Stimulated activated naive CD4-positive, alpha-beta T cell (primary cell): Measurements from ENCODE around the gene PPP1R2.
"Not testable (repeated sequence)": the region's sequence is repeated elsewhere in the genome, so short reads cannot be mapped to it uniquely, and the experiment has no call there.

Experiments used
- DNase-seq, 6 experiments: peaks; one replicate each; lab custom pipeline; 2025; lab: John Stamatoyannopoulos, UW

PPP1R2 gene

DNA sequence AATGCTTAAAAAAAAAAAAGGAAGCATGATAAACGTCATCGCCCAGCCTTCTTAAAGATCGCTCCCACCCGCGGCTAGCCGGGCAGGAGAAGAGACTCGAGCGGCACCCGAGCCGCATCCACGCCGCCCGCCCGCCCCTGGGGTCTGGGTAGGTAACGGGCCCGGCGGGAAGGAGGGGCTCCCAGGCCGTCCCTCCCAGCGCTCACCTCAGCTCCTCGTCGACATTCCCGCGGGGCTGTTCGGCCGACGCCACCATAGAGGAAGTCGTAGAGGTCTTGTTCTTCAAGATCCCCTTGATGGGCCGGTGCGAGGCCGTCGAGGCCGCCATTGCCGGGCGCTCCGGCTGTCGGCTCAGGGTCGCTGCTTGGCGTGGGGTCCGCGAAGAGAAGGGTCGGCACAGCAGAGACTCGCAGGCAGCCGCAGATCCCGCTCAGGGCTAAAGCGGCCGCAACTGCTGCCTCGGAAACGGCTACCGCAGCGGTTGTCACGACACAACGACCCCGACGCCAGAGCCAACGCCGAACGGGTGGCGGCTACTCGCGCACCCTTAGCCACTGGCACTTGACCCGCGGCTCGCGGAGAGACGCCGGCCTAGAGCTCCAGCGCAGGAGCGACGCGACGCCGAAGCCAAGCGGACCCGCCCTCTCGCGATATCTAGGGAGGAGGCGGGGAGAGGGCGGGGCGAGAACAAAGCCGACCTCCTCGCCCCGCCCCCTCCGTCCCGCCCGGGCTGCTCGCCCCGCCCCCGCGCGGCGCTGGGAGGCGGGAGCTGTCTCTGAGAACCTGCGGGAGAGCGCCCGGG is at the start of gene PPP1R2:
Gene PPP1R2, minus strand, starts transcription at position 628 of the 802 bp plus-strand sequence. Its CDS starts 300 bp downstream, at position 328.
- DNase-seq = peak; percentile 81 to 94 (median 91)

GRCh38 chr3:195591852-195592251 is 48.7 kb upstream of the PPP1R2 start:
- no peak for DNase-seq

GRCh38 chr3:195591220-195591619 is 48.1 kb upstream of the PPP1R2 start:
- DNase-seq = no peak

DNA sequence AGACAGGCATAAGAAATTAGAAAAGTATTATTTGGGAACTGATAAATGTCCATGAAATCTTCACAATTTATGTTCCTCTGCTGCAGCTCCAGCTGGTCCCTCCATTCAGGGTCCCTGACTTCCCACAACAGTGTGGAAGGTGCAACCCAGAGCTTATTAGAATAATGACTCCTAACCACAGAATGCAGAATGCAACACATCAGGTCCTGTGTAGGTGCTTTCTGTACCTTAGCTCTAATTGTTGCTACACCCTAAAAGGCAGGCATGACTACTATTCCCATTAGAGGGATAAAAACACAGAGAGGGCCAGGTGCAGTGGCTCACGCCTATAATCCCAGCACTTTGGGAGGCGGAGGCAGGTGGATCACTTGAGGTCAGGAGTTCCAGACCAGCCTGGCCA is 47.3 kb upstream of the PPP1R2 start:
- DNase-seq = not testable (repeated sequence)

DNA sequence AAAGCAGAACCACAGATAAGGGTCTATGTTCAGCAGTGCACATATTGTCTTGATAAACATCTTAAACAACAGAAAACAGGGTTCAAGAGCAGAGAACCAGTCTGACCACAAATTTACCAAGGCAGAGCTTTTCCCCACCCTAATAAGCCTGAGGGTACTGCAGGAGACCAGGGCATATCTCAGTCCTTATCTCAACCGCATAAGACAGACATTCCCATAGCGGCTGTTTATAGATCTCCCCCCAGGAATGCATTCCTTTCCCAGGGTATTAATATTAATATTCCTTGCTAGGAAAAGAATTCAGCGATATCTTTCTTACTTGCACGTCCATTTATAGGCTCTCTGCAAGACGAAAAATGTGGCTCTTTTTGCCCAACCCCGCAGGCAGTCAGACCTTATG is 46.7 kb upstream of the PPP1R2 start:
- DNase-seq = not testable (repeated sequence)

DNA sequence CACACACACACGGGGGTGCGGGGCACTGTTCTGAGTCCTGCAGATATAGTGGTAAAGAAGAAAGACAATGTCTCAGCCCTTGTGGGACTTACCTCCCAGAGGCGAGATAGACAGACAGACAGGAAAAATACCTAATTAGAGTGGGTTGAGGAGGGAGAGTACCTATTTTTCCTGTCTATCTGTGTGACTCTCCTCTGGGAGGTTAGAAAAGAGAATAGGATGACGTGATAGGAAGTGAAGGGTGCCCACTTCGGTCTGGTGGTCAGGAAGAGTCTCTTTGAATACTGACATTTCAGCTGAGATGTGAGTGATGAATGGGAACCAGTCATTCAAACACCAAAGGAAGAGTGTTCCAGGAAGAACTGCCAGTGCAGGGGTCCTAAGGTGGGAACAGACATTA is 44.7 kb upstream of the PPP1R2 start:
- DNase-seq = no peak

GRCh38 chr3:195587406-195587805 is 44.3 kb upstream of the PPP1R2 start:
- no peak for DNase-seq

GRCh38 chr3:195584543-195584870 is 41.4 kb upstream of the PPP1R2 start:
- DNase-seq = no peak

GRCh38 chr3:195583831-195584542 is 40.9 kb upstream of the PPP1R2 start, which contains the start of gene APOD:
TSS of gene APOD (minus strand) at chr3:195583940. CDS start at chr3:195579461, 4,479 bp downstream.
- DNase-seq = no peak

DNA sequence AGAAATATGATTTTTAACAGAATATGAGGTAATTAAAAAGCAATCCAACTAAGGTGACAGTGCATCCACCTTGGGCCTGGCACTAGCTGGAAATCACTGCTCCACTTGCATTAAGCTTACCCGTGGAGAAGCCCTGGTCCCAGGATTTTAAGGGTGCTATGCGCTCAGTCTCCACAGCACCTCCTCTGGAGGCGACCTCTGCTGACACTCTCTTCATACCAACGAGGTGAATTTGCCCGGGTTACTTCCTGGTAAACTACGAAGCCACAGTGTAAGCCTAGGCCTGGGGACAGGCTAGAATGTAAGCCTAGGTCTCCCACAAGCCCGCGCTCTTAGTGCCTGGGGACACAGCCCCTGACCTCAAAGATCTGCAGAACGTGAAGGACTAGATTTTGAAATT is 39.8 kb upstream of the PPP1R2 start:
- no peak for DNase-seq

GRCh38 chr3:195580744-195581443 is 37.8 kb upstream of the PPP1R2 start:
- no peak for DNase-seq

- DNase-seq = no peak
These were observed 36.2 kb upstream of the PPP1R2 start for GRCh38 chr3:195579281-195579680.

GRCh38 chr3:195578565-195578964 is 35.4 kb upstream of the PPP1R2 start:
- DNase-seq = no peak

DNA sequence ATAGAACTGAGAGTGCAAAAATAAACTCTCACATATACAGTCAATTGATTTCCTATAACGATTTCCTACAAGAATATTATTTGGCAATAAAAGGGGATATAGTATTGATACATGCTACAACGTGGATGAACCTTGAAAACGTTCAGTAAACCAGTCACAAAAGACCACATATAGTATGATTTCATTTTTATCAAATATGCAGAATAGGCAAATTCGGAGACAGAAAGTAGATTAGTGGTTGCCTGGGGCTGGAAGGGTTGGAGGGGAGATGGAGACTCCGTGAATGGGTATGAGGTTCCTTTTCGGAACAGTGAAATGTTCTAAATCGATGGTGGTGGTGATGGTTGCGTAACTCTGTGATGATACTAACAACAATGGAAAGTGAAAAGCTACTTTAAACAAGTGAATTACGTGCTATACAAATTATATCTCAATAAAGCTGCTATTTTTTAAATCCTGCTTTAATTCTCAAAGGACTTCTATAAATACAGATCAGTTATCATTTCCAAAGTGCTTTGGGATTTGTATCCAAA is 34.6 kb upstream of the PPP1R2 start:
- no peak for DNase-seq

DNA sequence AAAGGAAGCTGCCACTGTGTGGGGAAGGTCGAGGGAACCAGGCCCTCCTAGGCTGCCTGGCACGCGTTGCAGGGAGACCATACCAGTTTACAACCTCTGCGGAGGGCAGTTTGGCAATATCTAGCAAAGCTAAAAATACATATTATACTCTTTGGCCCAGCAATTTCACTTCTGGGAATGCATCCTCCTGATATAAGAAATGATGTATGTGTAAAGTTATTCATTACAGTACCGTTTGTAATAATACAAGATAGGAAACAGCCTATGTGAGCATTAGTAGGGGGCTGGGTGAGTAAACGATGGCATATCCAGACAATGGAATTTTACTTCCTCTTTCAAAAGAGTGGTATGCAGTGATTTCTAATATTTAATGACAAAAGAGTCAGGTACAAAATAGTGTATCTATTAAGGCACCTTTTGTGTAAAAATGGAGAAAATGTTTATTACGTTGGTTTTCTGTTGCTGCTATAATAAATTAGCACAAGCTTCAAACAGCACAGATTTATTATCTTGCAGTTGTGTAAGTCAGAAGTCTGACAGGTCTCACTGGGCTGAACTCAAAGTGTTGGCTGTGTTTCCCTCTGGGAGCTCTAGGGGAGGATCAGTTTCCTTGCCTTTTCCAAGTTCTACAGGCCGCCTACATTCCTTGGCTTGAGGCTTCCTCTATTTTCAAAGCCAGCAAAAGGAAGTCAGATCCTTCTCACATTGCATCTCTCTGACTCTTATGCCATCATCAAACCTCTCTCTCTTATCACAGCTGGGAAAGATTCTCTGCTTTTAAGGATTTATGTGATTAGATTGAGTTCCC is 31.6 kb upstream of the PPP1R2 start:
- no peak for DNase-seq

DNA sequence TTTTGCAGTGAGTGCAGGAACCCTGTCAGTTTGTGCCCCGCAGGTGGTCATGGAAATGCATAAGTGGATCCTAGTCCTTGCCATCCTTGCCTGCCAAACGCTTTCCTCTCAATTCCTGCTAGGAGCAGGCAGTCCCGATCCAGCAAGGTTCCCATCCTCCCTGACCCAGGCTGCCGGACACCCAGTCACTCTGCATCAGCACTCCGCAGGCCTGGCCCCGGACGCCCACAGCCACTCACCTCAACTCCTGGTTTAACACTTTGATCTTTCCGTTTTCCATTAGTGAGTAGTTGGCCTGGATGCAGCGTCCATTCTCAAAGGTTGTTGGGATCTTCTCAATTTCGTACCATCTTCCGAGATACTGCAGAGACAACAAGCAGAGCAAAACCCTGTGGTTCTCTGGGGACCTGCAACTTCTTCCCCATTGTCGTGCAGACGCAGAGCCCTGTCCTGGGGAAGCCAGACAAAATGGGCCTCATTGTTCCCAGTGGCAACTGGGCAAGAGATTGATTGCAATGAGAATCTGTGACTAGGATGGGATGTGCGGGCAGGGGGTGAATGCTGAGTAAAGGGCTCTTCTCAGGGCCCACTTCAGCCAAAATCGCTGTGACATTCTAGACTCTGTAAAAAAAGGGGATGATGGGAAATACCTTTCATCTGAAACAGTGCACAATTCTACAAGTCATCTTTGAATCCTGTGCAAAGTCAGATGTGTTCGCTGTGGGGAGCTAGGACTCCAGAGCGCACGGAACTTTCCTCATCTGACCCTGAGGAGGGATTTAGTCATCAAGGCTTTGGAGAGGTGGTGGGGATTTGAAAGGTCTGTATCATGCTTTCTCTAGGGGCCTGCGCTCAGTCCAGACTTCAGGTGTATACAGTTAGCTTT is 30.7 kb upstream of the PPP1R2 start:
- no peak for DNase-seq

DNA sequence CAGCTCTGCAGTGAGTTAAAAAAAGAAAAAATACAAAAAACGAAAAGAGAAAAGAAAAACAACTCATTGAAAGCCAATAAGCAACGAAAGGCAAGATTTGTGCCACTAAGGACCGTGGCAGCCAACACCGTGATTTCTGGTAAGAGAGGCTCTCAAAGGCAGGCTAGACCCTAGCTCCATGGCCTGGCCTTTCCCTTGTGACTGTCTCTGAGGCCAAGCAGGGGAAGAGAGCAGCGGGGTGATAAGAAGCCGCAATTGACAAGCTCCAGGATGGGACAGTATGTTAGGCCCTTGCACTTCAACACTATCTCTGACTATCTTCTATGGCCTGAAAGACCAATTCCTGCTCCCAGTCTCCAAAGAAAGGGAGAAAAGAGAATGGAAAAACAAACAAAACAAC is 28.2 kb upstream of the PPP1R2 start:
- no peak for DNase-seq

DNA sequence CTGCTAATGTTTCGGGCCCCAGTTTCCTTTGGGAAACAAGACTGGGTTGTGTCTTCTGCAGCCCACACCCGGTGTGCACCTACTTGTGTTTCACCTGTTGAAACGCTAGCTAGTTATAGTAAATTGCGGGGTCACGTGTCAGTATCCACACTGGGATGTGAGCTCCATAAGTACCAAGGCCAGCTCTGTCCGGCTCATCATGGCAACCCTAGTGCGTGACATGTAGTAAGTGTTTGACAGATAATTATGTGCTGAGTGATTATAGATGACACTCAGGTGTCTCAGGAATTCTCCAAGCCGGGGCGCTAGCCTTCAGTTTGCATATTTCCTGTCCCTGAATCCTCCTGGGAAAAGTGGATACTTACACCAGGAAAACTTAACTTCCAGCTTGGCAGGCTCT is 27.8 kb upstream of the PPP1R2 start:
- no peak for DNase-seq

DNA sequence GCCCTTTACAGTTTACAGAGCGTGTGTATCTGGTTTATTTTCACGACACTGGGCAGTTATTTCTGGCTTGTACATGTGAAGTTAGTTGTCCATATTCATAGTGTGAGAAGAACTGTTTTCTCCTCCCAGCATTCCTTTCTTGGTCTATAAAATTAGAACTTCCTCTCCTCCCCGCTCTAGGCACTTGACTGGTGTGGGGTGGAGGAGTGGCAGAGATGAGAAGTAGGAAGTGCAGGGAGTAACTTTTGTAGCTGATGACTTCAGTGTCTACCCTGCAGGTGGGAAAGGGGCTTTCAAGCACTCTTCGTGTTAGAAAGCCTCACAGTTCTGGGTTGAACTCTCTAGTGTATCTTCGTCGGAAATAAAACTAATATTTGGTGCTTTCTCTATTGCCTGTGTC is 27.2 kb upstream of the PPP1R2 start:
- DNase-seq = no peak

DNA sequence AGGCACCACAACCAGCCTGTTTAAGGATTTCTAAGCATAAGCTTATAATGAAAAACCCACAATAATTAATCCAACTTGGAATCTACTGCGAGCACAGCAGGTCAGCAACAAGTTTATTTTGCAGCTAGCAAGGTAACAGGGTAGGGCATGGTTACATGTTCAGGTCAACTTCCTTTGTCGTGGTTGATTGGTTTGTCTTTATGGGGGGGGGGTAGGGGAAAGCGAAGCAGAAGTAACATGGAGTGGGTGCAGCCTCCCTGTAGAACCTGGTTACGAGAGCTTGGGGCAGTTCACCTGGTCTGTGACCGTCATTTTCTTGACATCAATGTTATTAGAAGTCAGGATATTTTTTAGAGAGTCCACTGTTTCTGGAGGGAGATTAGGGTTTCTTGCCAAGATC is 25.5 kb upstream of the PPP1R2 start:
- DNase-seq = no peak

GRCh38 chr3:195566797-195567196 is 23.7 kb upstream of the PPP1R2 start:
- no peak for DNase-seq
